IMR-90 (cell line): ENCODE results near the gene TP63. TPM values are rescaled to one million over a fixed set of nuclear protein-coding genes. Genes with fewer than 3 reads are reported as not detected.

Experiments
- ATAC-seq: fragments of 200-7000 bp; cut with Tn5 transposase; 2 replicates; pipeline ENCODE4 v1.9.1; 2020; ENCODE audit warnings: low read depth, mild to moderate bottlenecking, moderate library complexity
- BruUV-seq: library from RNA; stranded (reverse); fragments of 400-500 nt; replicated peaks from 2 replicates; lab custom pipeline; 2021; lab: Mats Ljungman, UMichigan
- CTCF ChIA-PET: fragments of 300-600 bp; formaldehyde crosslinking; extraction: SDS; loops from one replicate; lab custom pipeline; 2021; ENCODE audit warnings: antibody characterized with exemption; lab: Yijun Ruan, JAX
- POLR2A ChIA-PET: fragments of 300-600 bp; sonication (Branson Sonifier 250); formaldehyde crosslinking; loops from one replicate; lab custom pipeline; 2022; ENCODE audit warnings: antibody characterized with exemption; ENCODE audit not compliant: unreplicated experiment; lab: Charles Lee
- DNase-seq: peaks from one replicate; pipeline ENCODE4 v3.0.0; 2013
- H2AFZ ChIP-seq: replicated peaks from 2 replicates; pipeline ENCODE3; 2013; ENCODE audit warnings: low read length, mild to moderate bottlenecking; ENCODE audit not compliant: poor library complexity
- H2AK5ac ChIP-seq: 2 replicates; pipeline ENCODE4 v1.6.1; 2013; ENCODE audit warnings: low read depth, low read length, inconsistent platforms
- H2AK9ac ChIP-seq: replicated peaks from 2 replicates; pipeline ENCODE3; 2013; ENCODE audit warnings: mild to moderate bottlenecking, low read depth, low read length, moderate library complexity; ENCODE audit not compliant: poor library complexity
- H2BK120ac ChIP-seq: 2 replicates; pipeline ENCODE4 v1.6.1; 2013; ENCODE audit warnings: low read depth, low read length, inconsistent platforms
- H2BK15ac ChIP-seq: 3 replicates; pipeline ENCODE4 v1.6.1; 2013; ENCODE audit warnings: low read depth, low read length, inconsistent platforms
- H2BK20ac ChIP-seq: 2 replicates; pipeline ENCODE4 v1.6.1; 2013; ENCODE audit warnings: low read depth, mild to moderate bottlenecking, inconsistent platforms, low read length, moderate library complexity
- H2BK5ac ChIP-seq: 2 replicates; pipeline ENCODE4 v1.6.1; 2013; ENCODE audit warnings: mild to moderate bottlenecking, low read depth, low read length, inconsistent platforms; ENCODE audit not compliant: poor library complexity, severe bottlenecking
- H3K14ac ChIP-seq: replicated peaks from 2 replicates; pipeline ENCODE4 v1.6.1; 2013; ENCODE audit warnings: low read depth, low read length, inconsistent platforms
- H3K18ac ChIP-seq: 2 replicates; pipeline ENCODE4 v1.6.1; 2013; ENCODE audit warnings: low read depth, low read length, control low read depth
- H3K23ac ChIP-seq: 2 replicates; pipeline ENCODE4 v1.6.1; 2013; ENCODE audit warnings: low read depth, low read length, inconsistent platforms
- H3K27ac ChIP-seq: 2 replicates; pipeline ENCODE4 v1.5.1; 2013; ENCODE audit warnings: mild to moderate bottlenecking, control low read depth, low read length; ENCODE audit not compliant: insufficient read depth
- H3K27me3 ChIP-seq: 2 replicates; pipeline ENCODE4 v1.6.1; 2013; ENCODE audit warnings: low read length; ENCODE audit not compliant: control insufficient read depth, insufficient read depth
- H3K36me3 ChIP-seq: 2 replicates; pipeline ENCODE4 v1.6.1; 2013; ENCODE audit warnings: low read length, mixed read lengths; ENCODE audit not compliant: control insufficient read depth, insufficient read depth
- H3K4ac ChIP-seq: 2 replicates; pipeline ENCODE4 v1.6.1; 2013; ENCODE audit warnings: low read depth, low read length, inconsistent platforms
- H3K4me1 ChIP-seq: 2 replicates; pipeline ENCODE4 v1.6.1; 2013; ENCODE audit warnings: low read length, mixed read lengths; ENCODE audit not compliant: control insufficient read depth, insufficient read depth
- H3K4me2 ChIP-seq: 2 replicates; pipeline ENCODE4 v1.6.1; 2013; ENCODE audit warnings: low read depth, mild to moderate bottlenecking, control low read depth, low read length, moderate library complexity
- H3K4me3 ChIP-seq: 2 replicates; pipeline ENCODE4 v1.5.1; 2013; ENCODE audit warnings: low read depth, mild to moderate bottlenecking, control low read depth, low read length, moderate library complexity; ENCODE audit not compliant: insufficient read depth
- H3K56ac ChIP-seq: 2 replicates; pipeline ENCODE4 v1.6.1; 2013; ENCODE audit warnings: low read length, inconsistent platforms; ENCODE audit not compliant: insufficient read depth; ENCODE audit errors: extremely low read depth
- H3K79me1 ChIP-seq, 2 experiments: 2 replicates each; pipeline ENCODE4 v1.6.1; 2013; ENCODE audit warnings: low read length in 2 of 2, inconsistent platforms in 1 of 2, low read depth in 1 of 2
- H3K9ac ChIP-seq: 2 replicates; pipeline ENCODE4 v1.6.1; 2013; ENCODE audit warnings: low read depth, low read length, control low read depth
- H3K9me1 ChIP-seq: 2 replicates; pipeline ENCODE4 v1.6.1; 2013; ENCODE audit warnings: low read length, inconsistent platforms; ENCODE audit not compliant: insufficient read depth
- H3K9me3 ChIP-seq: 2 replicates; pipeline ENCODE4 v1.6.1; 2013; ENCODE audit warnings: low read length; ENCODE audit not compliant: control insufficient read depth, insufficient read depth
- H4K20me1 ChIP-seq: 2 replicates; pipeline ENCODE4 v1.6.1; 2013; ENCODE audit warnings: low read length, inconsistent platforms; ENCODE audit not compliant: insufficient read depth
- H4K5ac ChIP-seq: 2 replicates; pipeline ENCODE4 v1.6.1; 2013; ENCODE audit warnings: mild to moderate bottlenecking, low read depth, low read length, control low read depth
- H4K8ac ChIP-seq, 2 experiments: 2 replicates each; pipeline ENCODE4 v1.6.1; 2013; ENCODE audit warnings: low read depth in 2 of 2, low read length in 2 of 2, control low read depth in 1 of 2, inconsistent platforms in 1 of 2
- H4K91ac ChIP-seq: 2 replicates; pipeline ENCODE4 v1.6.1; 2013; ENCODE audit warnings: low read depth, low read length, inconsistent platforms; ENCODE audit not compliant: insufficient read depth
- BHLHE40 ChIP-seq: fragments of 150-350 bp; IDR thresholded peaks from 2 replicates; pipeline ENCODE4 v1.6.1; 2016; ENCODE audit warnings: mild to moderate bottlenecking, low read depth, low read length
- CEBPB ChIP-seq: IDR thresholded peaks from 2 replicates; pipeline ENCODE4 v1.6.1; 2012; ENCODE audit warnings: low read depth, low read length, improper control_type of control experiment
- CHD1 ChIP-seq: IDR thresholded peaks from 2 replicates; pipeline ENCODE4 v1.6.1; 2012; ENCODE audit warnings: low read depth, low read length, improper control_type of control experiment
- RAD21 ChIP-seq: IDR thresholded peaks from 2 replicates; pipeline ENCODE4 v1.6.1; 2012; ENCODE audit warnings: low read length, improper control_type of control experiment
- WGBS, 2 experiments: methylation state at CpG; one replicate each; pipeline versions ENCODE4 v1.1.5 to v1.1.7; 2013; ENCODE audit warnings: missing lambda C conversion rate in 2 of 2; ENCODE audit not compliant: insufficient read length in 1 of 2; ENCODE audit errors: extremely low coverage in 2 of 2; 5-methylcytosine and 5-hydroxymethylcytosine counted together
- dilution Hi-C: fragments of 300-500 bp; cut with HindIII; formaldehyde crosslinking; loops from one replicate; pipeline ENCODE4 v1.14.3; 2018; ENCODE audit warnings: low sequenced_read_pairs; ENCODE audit not compliant: unreplicated experiment
- in situ Hi-C: fragments of 300-500 bp; cut with MboI; formaldehyde crosslinking; loops from 3 replicates; pipeline ENCODE4 v1.14.3; 2019; ENCODE audit warnings: low sequenced_read_pairs, inconsistent platforms, mixed read lengths
- intact Hi-C: fragments of 100-400 bp; cut with micrococcal nuclease; formaldehyde crosslinking; loops from 2 replicates; pipeline ENCODE4 v1.10.0; 2022
- polyA plus RNA-seq, 3 experiments: library from polyadenylated mRNA; depleted of rRNA; stranded (reverse); fragments of >200 nt; gene quantifications; 2 replicates each; pipeline ENCODE4 v1.2.3, GENCODE V29; 2012; ENCODE audit warnings: low replicate concordance in 1 of 3
- total RNA-seq: library from RNA; depleted of rRNA; stranded (reverse); fragments of >200 nt; gene quantifications from 2 replicates; pipeline ENCODE4 v1.2.3, GENCODE V29; 2012
- TF ChIP-seq, protein P1 (sequence below): fragments of 150-350 bp; IDR thresholded peaks from 2 replicates; pipeline ENCODE4 v1.6.1; 2016; ENCODE audit warnings: low read depth, mild to moderate bottlenecking, low read length, moderate library complexity, borderline replicate concordance
- TF ChIP-seq, protein P2 (sequence below): conservative IDR thresholded peaks from 2 replicates; pipeline ENCODE4 v1.5.1; 2012; ENCODE audit warnings: mild to moderate bottlenecking, low read depth, low read length, improper control_type of control experiment

TP63 gene
- total and polyA plus RNA-seq, 2 of the 4 experiments (the other 2 are of a cell fraction), result not detected

DNA sequence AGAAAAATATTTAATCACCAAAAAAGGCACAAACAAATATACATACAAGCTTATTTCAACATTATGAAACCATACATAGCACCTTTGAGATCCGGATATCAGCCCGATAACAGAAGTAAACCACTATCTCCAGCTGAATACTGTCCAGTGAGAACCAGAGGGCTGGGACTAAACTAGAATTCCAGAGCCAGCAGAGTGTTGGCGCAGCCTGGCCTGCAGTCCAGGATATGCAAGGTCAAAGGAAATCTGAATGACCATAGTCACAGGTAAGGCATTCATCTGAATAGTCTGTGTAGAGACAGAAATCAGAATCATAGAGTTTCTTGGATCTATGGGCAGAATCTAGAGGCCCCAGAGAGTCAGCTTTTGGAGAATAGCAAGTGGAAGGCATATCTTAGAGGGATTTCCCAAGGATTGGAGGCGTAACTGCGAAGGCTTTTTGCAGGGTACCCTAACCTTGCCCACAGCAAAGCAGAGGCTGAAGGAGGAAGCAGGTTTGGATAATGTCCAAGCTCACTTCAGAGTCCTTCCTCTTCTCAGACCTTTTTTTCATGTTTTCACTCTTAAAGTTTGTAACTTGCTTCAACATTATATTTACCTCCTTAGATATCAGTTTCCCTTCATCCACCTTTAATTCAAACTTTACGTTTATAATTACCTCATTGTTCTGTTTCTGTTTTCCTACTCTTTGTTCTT is 32.5 kb upstream of the TP63 start:
- TF ChIP-seq, protein P1, sequence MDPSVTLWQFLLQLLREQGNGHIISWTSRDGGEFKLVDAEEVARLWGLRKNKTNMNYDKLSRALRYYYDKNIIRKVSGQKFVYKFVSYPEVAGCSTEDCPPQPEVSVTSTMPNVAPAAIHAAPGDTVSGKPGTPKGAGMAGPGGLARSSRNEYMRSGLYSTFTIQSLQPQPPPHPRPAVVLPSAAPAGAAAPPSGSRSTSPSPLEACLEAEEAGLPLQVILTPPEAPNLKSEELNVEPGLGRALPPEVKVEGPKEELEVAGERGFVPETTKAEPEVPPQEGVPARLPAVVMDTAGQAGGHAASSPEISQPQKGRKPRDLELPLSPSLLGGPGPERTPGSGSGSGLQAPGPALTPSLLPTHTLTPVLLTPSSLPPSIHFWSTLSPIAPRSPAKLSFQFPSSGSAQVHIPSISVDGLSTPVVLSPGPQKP, result no peak
- TF ChIP-seq, protein P2, sequence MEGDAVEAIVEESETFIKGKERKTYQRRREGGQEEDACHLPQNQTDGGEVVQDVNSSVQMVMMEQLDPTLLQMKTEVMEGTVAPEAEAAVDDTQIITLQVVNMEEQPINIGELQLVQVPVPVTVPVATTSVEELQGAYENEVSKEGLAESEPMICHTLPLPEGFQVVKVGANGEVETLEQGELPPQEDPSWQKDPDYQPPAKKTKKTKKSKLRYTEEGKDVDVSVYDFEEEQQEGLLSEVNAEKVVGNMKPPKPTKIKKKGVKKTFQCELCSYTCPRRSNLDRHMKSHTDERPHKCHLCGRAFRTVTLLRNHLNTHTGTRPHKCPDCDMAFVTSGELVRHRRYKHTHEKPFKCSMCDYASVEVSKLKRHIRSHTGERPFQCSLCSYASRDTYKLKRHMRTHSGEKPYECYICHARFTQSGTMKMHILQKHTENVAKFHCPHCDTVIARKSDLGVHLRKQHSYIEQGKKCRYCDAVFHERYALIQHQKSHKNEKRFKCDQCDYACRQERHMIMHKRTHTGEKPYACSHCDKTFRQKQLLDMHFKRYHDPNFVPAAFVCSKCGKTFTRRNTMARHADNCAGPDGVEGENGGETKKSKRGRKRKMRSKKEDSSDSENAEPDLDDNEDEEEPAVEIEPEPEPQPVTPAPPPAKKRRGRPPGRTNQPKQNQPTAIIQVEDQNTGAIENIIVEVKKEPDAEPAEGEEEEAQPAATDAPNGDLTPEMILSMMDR, result no peak
- no peak for TF ChIP-seq CHD1
- TF ChIP-seq RAD21, result no peak
- TF ChIP-seq BHLHE40, result no peak
- no peak for TF ChIP-seq CEBPB
- WGBS, 2 experiments, result 80 to 100% methylated on average over 1 to 3 of the region's 6 CpGs
- Histone ChIP-seq H3K56ac (no peak overlapping the region), H3K9ac (no peak overlapping the region), H2AFZ (no peak overlapping the region), H3K9me3 (no peaks in the 10 kb centered on the region), H4K5ac (no peak overlapping the region), H3K79me1 (no peaks in the 10 kb centered on the region), H3K23ac (no peak overlapping the region), H3K4me3 (no peak overlapping the region), H3K9me1 (no peaks in the 10 kb centered on the region), H3K4me2 (no peak overlapping the region), H3K18ac (no peak overlapping the region), H4K91ac (no peak overlapping the region), H3K27ac (no peak overlapping the region), H3K4me1 (no peaks in the 10 kb centered on the region), H2BK20ac (no peak overlapping the region), H2BK5ac (no peak overlapping the region), H4K8ac (no peak overlapping the region), H3K14ac (no peak overlapping the region), H2AK9ac (no peak overlapping the region), H2BK120ac (no peak overlapping the region), H4K20me1 (no peaks in the 10 kb centered on the region), H2AK5ac (no peak overlapping the region), H3K4ac (no peak overlapping the region), H2BK15ac (no peak overlapping the region), H3K27me3 (no peaks in the 10 kb centered on the region), H3K36me3 (no peaks in the 10 kb centered on the region)
- ChIA-PET POLR2A (no interaction called here), CTCF (no interaction called here)
- BruUV-seq, result no TSS peak
- in situ Hi-C loops (no loop called here), intact Hi-C loops (no loop called here), dilution Hi-C loops (no loop called here)
- ATAC-seq (no peak), DNase-seq (no peak)
